T-helper 1 cell treated with Interleukin-12 subunit alpha and Interleukin-12 subunit beta and Interleukin-4 antibody, amounts not matched to agents 30 ng/mL and 1 ng/mL, for 36 hours (primary cell): Measurements from ENCODE around the gene NATD1. TPM values are rescaled to one million over a fixed set of nuclear protein-coding genes. Genes with fewer than 3 reads are reported as not detected.

Experiments
- intact Hi-C: fragments of 100-400 bp; cut with micrococcal nuclease; formaldehyde crosslinking; loops from one replicate; pipeline ENCODE4 v1.15.1; 2024
- total RNA-seq: library from RNA; stranded (reverse); gene quantifications from 2 replicates; pipeline ENCODE4 v1.2.3, GENCODE V29; 2022

Gene NATD1
- total RNA-seq, 1 donor from 2014 or later: 3.8 TPM

- intact Hi-C loops: no loop called here
Observed at GRCh38 chr17:21289902-21290571, 36.8 kb upstream of the NATD1 start.

GRCh38 chr17:21289175-21289901 lies 36.1 kb upstream of the NATD1 start:
- intact Hi-C loops: no loop called here

GRCh38 chr17:21288571-21289017 lies 35.4 kb upstream of the NATD1 start:
- intact Hi-C loops: loop anchor here (1.0 kb wide), 7 partner anchors 8 to 263 kb away; partner anchors contain the start of genes DHRS7B, NATD1, TMEM11 and USP22

GRCh38 chr17:21287703-21288449 lies 34.7 kb upstream of the NATD1 start:
- intact Hi-C loops: loop anchor here (1.0 kb wide), 7 partner anchors 8 to 263 kb away; partner anchors contain the start of genes DHRS7B, NATD1, TMEM11 and USP22

- intact Hi-C loops: no loop called here
Observed at GRCh38 chr17:21286909-21287702, 33.9 kb upstream of the NATD1 start.

GRCh38 chr17:21286066-21286770 lies 33.0 kb upstream of the NATD1 start:
- intact Hi-C loops: no loop called here

- intact Hi-C loops: no loop called here
Observed at GRCh38 chr17:21285164-21286065, 32.2 kb upstream of the NATD1 start.

GRCh38 chr17:21284319-21285163 lies 31.3 kb upstream of the NATD1 start, which contains the start of gene MAP2K3:
TSS of gene MAP2K3 (plus strand) at chr17:21284711. CDS start at chr17:21284921, 210 bp downstream.
- intact Hi-C loops: loop anchor here (1.0 to 5.0 kb wide), 10 partner anchors 9 to 1127 kb away; partner anchors contain the start of genes DHRS7B, NATD1, TMEM11 and USP22

GRCh38 chr17:21283482-21284318 lies 30.5 kb upstream of the NATD1 start:
- intact Hi-C loops: loop anchor here (1.0 to 5.0 kb wide), 10 partner anchors 8 to 1126 kb away; partner anchors contain the start of genes DHRS7B, NATD1, TMEM11 and USP22

GRCh38 chr17:21282850-21283249 lies 29.6 kb upstream of the NATD1 start:
- intact Hi-C loops: loop anchor here (5.0 kb wide), 1 partner anchor 1126 kb away; no protein-coding TSS in a partner anchor

GRCh38 chr17:21282231-21282630 lies 29.0 kb upstream of the NATD1 start:
- intact Hi-C loops: loop anchor here (5.0 kb wide), 1 partner anchor 1125 kb away; no protein-coding TSS in a partner anchor

GRCh38 chr17:21280081-21280518 lies 26.9 kb upstream of the NATD1 start:
- intact Hi-C loops: loop anchor here (1.0 to 5.0 kb wide), 6 partner anchors 8 to 1123 kb away; partner anchors contain the start of genes DHRS7B and NATD1

GRCh38 chr17:21279582-21279981 lies 26.4 kb upstream of the NATD1 start:
- intact Hi-C loops: no loop called here

GRCh38 chr17:21279198-21279535 lies 26.0 kb upstream of the NATD1 start:
- intact Hi-C loops: no loop called here

GRCh38 chr17:21278450-21279197 lies 25.4 kb upstream of the NATD1 start:
- intact Hi-C loops: no loop called here

- intact Hi-C loops: no loop called here
Observed at GRCh38 chr17:21277332-21277731, 24.1 kb upstream of the NATD1 start.
